ENCODE data around the gene CAND2.

CAND2 gene

GRCh38 chr3:12796171-12797123, at the start of gene CAND2:
Gene CAND2 (plus strand): TSS chr3:12796680. CDS start chr3:12796721, 41 bp downstream.
- no peak for DNase-seq (ENCODE audit: low read depth in 2 of 2)

DNA sequence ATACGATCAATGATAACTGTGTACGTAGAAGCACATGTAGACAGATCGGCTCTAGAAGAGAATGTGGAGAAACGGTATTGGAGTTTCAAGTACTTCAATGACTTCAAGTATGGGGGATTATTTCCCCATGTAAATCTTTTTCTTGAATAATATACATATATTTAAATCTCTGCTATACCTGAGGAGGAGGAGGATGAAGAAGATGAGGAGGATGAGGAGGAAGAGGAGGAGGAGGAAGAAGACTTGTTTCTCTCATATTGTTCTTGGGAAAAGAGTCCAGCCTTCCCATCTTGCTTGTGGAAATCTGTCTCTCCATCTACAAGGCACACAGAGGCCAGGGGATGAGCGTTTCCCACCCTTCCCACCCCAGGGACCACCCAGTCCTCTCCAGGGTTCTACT, 48.0 kb upstream of the CAND2 start:
- DNase-seq (ENCODE audit: low read depth in 2 of 2) = no peak

GRCh38 chr3:12750223-12750622, 46.3 kb upstream of the CAND2 start:
- DNase-seq (ENCODE audit: low read depth in 2 of 2) = no peak

- no peak for DNase-seq (ENCODE audit: low read depth in 2 of 2)
These were observed 45.8 kb upstream of the CAND2 start for GRCh38 chr3:12750658-12751071.

GRCh38 chr3:12751571-12751970, 44.9 kb upstream of the CAND2 start:
- no peak for DNase-seq (ENCODE audit: low read depth in 2 of 2)

DNA sequence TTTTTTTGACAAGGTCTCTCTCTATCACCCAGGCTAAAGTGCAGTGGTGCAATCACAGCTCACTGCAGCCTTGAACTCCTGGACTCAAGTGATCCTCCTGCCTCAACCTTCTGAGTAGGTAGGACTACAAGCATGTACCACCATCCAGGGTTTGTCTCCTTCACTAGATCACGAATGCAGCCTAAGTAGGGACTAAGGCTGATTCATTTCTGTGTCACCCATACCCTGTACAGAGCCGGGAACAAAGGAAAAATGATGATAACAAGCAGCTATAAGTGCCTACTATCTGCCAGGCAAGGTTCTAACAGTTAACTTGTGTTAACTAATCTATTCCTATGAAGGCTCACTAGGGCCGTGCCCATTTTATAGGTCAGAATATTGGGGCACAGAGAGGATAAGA, 44.4 kb upstream of the CAND2 start:
- no peak for DNase-seq (ENCODE audit: low read depth in 2 of 2)

DNA sequence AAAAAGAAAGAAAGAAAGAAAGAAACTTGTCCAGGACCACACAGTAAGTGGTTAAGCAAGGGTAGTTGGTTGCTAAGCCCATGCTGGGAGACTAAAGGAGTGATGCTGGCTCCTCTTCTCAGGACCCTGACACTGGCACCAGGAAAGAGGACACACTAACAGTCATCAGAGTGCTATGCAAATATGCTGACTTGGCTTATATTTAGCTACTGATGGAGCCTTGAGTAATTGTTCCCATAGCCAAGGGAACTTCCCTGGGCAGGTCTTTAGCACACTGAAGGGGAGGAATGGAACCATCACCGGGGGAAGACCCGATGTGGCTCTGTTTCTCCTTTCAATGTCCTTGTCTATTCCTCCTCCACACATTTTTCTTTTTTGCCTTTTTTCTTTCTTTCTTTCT, 43.7 kb upstream of the CAND2 start:
- DNase-seq (ENCODE audit: low read depth in 2 of 2) = no peak

- no peak for DNase-seq (ENCODE audit: low read depth in 2 of 2)
These were observed 43.0 kb upstream of the CAND2 start for GRCh38 chr3:12753275-12754028.

DNA sequence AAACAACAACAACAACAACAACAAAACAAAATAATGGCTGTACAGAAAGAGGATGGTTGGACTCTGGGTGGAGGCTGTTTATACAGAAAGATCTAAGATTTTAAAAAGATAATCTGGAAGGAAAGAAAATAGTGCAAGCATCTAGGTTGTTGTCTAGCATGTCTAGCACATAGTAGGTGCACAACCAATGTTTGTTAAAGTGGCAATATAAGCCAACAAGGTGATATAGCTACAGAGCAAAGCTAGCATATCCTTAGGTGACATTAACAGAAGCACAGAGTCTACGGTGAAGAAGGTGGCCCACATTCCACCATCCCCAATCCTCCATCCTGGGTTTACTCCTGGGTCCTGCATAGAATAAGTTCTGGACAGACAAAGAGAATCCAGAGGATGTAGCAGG, 42.2 kb upstream of the CAND2 start:
- no peak for DNase-seq (ENCODE audit: low read depth in 2 of 2)

DNA sequence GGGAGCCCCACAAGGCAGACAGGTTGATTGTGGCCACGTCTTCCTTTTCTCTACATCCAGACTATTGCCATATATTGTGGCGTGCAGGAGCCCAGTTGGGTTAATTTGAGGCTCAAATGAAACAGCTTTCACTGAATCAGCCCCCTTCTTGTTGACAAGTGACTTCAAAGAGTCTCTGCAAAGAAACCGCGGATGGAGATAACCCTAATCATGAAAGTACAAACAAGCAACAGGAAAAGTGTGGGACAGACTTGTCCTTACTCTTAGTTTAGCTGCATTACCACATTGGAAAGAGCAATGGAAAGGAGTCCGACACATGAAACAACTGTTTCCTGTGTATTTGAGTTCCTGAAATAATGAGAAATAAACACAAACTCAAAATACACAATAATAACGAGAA, 40.7 kb upstream of the CAND2 start:
- no peak for DNase-seq (ENCODE audit: low read depth in 2 of 2)

GRCh38 chr3:12756175-12756574, 40.3 kb upstream of the CAND2 start:
- DNase-seq (ENCODE audit: low read depth in 2 of 2) = no peak

- DNase-seq (ENCODE audit: low read depth in 2 of 2) = no peak
These were observed 39.8 kb upstream of the CAND2 start for GRCh38 chr3:12756635-12757034.

DNA sequence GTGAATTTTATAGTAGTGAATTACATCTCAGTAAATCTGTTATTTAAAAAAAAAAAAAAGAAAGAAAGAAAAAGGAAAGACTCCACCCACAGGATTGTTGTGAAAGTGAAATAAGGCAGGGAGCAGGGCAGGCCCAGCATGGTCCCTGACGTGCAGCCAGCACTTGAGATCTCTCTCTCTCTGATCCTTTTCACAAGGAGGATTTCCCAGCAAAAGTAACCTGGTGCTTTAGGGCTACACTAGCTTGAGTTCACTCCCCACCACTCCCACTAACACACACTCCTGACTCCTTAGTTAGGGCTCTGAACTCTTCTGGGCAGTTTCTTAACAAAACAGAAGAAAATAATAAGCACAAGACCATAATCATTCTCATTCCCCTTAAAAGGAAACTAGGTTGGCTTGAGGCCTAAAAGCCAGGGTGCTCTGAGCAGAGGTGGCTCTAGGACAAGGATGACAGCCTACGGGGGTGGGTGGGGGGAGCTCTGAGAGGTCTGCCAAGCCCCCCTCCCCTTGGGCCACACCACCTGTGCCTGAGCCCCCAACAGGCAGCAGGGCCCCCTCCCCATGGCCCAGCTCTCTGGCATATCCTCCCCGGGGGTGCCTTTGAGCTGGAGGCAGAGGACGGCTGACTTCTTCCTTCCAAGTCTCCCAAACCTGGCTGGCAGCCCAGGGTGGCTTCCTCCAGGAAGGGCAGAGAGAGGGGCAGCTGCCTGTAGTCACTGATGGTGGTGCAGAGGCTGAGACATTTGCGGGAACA, 38.3 kb upstream of the CAND2 start:
- no peak for DNase-seq (ENCODE audit: low read depth in 2 of 2)

- no peak for DNase-seq (ENCODE audit: low read depth in 2 of 2)
These were observed 37.3 kb upstream of the CAND2 start, which contains the start of gene TMEM40 for GRCh38 chr3:12759097-12759679. Gene TMEM40 (minus strand): TSS chr3:12759259. CDS start chr3:12749832, 9,427 bp downstream.

DNA sequence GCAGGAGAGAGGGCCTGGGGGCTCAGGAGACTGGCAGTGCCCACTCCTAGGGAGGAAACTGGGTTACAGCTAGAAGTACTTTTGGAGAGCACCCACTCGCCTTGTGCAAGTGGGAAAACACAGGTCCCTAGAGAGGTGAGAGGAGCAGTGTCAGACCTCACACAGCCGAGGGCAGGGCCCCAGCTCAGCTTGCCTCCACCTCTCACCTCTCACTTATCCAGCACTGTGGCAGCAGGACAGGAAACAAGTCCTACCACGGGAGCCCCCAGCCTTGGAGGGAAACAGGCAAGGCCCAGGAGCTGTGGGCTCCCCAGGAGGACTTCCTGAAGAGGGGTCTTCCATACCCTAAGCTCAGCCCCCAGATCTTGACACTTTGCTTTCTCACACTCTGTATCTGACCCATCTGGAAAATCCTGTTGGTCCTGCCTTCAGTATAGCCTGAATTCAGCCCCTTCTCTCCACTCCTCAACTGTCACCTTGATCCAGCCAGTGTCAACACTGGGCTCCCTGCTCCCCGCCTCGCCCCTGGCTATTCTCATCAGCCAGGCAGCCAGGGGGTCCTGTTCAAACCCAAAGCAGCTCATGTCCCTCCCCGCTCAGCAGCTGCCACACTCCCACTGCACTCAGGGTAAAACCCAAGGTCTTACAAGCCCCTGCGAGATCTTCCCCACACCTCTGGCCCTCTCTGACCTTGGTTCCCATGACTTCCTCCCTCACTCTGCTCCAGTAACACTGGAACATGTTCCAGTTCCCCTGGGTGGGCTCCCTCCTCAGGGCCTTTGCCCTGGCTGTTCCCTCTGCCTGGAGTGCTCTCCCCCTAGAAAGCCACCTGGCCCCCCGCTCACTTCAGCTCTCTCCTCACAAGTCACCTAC, 36.6 kb upstream of the CAND2 start:
- DNase-seq (ENCODE audit: low read depth in 2 of 2) = no peak

DNA sequence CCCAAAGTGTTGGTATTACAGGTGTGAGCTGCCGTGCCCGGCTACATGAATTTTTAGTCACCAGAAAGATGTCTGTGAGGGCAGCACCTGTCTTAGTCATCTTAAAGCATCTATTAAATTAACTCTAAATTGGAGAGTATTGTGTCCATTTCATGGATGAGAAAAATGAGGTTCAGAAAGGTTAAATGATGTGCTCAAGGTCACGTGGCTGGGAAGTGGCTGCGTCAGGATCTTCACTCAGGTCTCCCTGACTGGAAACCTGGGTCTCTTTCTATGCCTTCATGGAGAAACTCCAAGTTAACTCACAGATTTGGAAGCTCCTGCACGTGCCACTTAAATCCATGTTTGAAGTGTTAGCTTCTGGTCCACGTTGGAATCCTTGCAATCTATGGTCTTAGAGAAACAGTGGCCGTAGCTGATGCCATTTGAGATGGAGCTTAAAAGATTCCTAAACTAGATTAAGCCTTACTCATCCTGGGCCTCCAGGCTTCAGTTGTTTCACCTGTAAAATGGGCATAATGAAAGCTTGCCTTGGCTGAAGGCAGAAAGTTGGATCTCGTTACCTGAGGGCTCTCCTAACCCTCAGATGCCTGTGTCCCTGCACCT, 32.2 kb upstream of the CAND2 start:
- no peak for DNase-seq (ENCODE audit: low read depth in 2 of 2)

GRCh38 chr3:12766541-12766940, 29.9 kb upstream of the CAND2 start:
- no peak for DNase-seq (ENCODE audit: low read depth in 2 of 2)

DNA sequence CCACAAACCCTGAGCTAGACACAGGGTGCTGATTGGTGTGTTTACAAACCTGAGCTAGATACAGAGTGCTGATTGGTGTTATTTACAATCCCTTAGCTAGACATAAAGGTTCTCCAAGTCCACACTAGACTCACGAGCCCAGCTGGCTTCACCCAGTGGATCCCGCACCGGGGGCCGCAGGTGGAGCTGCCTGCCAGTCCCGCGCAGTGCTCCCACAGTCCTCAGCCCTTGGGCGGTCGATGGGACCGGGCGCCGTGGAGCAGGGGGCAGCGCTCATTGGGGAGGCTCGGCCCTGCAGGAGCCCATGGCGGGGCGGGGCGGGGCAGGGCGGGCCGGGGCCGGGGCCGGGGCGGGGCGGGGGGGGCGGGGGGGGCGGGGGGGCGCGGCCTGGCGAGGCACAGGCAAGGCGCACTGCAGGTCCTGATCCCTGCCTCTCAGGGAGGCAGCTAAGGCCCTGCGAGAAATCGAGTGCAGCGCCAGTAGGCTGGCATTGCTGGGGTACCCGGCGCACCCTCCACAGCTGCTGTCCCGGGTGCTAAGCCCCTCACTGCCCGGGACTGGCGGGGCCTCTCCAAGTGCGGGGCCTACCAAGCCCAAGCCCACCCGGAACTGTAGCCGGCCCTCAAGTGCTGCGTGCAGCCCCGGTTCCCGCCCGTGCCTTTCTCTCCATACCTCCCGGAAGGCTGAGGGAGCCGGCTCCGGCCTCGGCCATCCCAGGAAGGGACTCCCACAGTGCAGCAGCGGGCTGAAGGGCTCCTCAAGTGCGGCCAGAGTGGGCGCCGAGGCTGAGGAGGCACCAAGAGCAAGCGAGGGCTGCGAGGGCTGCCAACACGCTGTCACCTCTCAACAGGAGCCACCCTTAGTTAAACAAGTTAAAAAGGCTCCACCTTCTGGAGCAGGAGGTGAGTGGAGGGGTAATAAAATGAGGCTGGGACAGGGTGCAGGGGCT, 27.6 kb upstream of the CAND2 start:
- DNase-seq (ENCODE audit: low read depth in 2 of 2) = no peak

DNA sequence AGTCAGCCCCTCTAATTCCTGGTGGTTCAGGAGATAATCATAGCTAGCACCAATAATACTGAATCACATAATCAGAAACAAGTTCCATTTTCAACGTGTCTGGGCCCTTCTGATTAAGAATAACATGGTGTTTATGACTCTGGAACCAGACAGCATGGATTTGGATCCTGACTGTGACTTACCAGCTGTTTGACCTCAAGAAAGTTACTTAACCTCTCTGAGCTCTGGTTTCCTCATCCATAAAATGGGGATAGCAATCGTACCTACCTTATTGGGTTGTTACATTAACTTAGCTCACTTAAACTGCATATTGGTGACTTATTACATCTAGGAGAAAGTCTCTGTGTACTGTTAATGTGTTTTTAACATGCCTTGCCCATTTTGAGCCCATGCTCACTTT, 26.7 kb upstream of the CAND2 start:
- DNase-seq (ENCODE audit: low read depth in 2 of 2) = no peak
